ENCODE results near the gene CABP4. TPM values are rescaled to one million over a fixed set of nuclear protein-coding genes. Genes with fewer than 3 reads are reported as not detected.

The CABP4 gene
- total and polyA plus RNA-seq, 2 donors (not counting 3 experiments of a cell fraction or from before 2014, with no cell fraction given) = 2.4 to 5.0 TPM

DNA sequence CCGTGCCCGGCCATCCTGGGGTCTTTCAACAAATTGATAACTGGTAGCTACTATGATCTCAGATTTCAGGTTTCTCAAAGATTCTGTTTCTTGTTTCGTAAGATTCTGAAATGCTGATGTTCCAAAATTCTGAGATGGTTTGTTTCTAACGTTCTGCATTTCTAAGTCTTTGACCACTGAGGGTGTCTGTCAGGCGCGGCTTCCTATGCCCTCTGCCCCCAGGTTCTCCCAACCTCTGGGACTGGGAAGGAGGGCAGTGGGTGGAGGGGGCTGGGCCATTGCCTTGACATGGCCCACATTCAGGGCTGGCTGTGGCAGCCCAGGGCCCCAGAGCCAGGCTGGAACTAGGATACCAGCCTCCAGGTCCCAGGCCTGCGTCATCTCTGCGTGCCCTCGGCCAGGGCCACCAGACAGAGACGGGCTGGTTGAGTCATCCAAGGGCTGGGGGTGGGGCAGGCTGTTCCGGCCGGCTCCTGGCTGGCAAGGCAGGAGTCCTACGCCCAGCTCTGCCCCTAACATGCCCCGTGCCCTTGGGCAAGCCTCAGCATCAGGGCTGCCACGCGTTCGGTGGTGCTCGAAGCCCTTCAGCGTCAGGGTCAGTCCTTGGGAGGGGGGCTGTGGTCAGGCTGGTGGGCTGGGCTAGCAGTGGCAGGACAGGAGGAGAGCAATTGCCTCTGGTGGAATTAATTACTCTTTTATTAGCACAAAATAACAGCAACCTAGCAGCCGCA is 8.7 kb downstream of the CABP4 start:
- Histone ChIP-seq H3K9ac (replicated peaks; ENCODE audit: extremely low read depth, insufficient read depth, low read length) (no peak overlapping the region), H3K36me3 (ENCODE audit: control insufficient read depth in 2 of 2, extremely low read depth in 1 of 2, insufficient read depth in 2 of 2, low read length in 2 of 2) (no peaks in the 10 kb centered on the region), H4K20me1 (replicated peaks; ENCODE audit: control insufficient read depth, extremely low read depth, insufficient read depth, low read length) (no peaks in the 10 kb centered on the region), H3K4me3 (replicated peaks in 1 of 3; ENCODE audit: insufficient read depth in 1 of 3, low read depth in 1 of 3, low read length in 3 of 3) (peak overlapping the region in 2 of 3 experiments; percentile 31 to 64), H3K27ac (ENCODE audit: insufficient read depth, low read depth, low read length) (peak overlapping the region; percentile 44), H3K27me3 (ENCODE audit: control insufficient read depth in 2 of 2, insufficient read depth in 2 of 2, low read length in 2 of 2) (no peaks in the 10 kb centered on the region), H3K4me1 (ENCODE audit: control insufficient read depth, extremely low read depth, insufficient read depth, low read length) (peaks cover 16% of the 10 kb centered on the region), H3K9me3 (replicated peaks; ENCODE audit: control insufficient read depth, insufficient read depth, low read length) (no peaks in the 10 kb centered on the region), H2AFZ (ENCODE audit: low read depth, low read length) (peak overlapping the region; percentile 79), H3K4me2 (ENCODE audit: insufficient read depth, low read length) (peak overlapping the region; percentile 26), H3K9me1 (replicated peaks; ENCODE audit: control insufficient read depth, extremely low read depth, insufficient read depth, low read length) (no peaks in the 10 kb centered on the region), H3K79me2 (ENCODE audit: control insufficient read depth, insufficient read depth, low read length) (no peaks in the 10 kb centered on the region)
- BruUV-seq (replicated peaks) = TSS peak; percentile 16
- FAIRE-seq (peak; percentile 63), DNase-seq (ENCODE audit: low read depth, low spot score) (no peak)
- TF ChIP-seq FOS (IDR thresholded peaks at IDR 0.05; ENCODE audit: borderline replicate concordance, insufficient read depth, low read length) = peak; percentile 16
- no peak for TF ChIP-seq EZH2 (IDR thresholded peaks at IDR 0.05; ENCODE audit: borderline replicate concordance, low read depth, low read length, severe bottlenecking)
- POLR2A ChIA-PET = interaction anchor here (1.1 kb wide), 1 partner anchor 14 kb away, joined by 3 read pairs; no protein-coding TSS in a partner anchor
- dilution Hi-C loops (cut with MboI; ENCODE audit: extremely low pct_ligation_motif_present, low sequenced_read_pairs) (no loop called here), intact Hi-C loops (cut with micrococcal nuclease) (loop anchor here (1.0 to 2.0 kb wide), 2 partner anchors 21 to 43 kb away; partner anchors contain the start of gene CORO1B)
- CTCF ChIA-PET = interaction anchor here (1.0 kb wide), 1 partner anchor 17 kb away, joined by 3 read pairs; no protein-coding TSS in a partner anchor

DNA sequence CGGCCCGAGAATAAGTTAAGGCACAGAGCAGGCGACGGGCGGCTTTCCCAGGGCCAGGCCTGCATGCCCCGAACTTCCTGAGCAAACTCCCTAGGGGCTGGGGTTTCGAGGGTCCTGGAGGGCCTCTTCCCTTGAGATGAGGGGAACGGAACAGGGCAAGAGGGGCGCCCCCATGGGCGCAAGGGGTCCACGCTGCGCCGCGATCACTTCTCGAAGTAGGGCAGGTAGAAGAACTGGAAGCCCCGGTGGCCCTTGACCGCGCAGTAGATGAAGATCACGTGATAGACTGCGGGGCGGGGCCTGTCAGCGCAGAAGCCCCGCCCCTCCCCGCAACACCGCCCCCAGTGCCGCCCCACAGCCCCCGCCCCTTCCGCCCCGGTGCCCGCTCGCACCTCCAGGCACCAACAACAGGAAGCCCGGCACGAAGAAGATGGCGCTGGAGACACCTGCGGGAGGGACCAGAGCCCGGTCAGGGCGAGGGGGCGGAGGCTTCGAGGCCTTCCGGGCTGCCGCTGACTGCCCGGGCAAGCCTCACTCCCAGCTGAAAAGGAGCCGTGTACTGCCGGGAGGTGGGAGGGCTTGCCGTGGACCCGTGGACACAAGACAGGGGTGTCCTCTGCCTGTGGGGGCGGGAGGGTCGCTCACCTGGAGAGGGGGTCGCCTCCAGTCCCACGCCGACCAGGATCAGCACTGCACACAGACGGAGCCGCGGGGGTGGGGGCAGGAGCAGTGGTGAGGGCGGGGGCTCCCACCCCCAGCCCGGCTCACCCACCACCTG is 9.4 kb downstream of the CABP4 start:
- Histone ChIP-seq H2AFZ (ENCODE audit: low read depth, low read length) (peak overlapping the region; percentile 82), H3K36me3 (ENCODE audit: control insufficient read depth in 2 of 2, extremely low read depth in 1 of 2, insufficient read depth in 2 of 2, low read length in 2 of 2) (no peaks in the 10 kb centered on the region), H3K27me3 (ENCODE audit: control insufficient read depth in 2 of 2, insufficient read depth in 2 of 2, low read length in 2 of 2) (no peaks in the 10 kb centered on the region), H3K9ac (replicated peaks; ENCODE audit: extremely low read depth, insufficient read depth, low read length) (peak overlapping the region; percentile 12), H3K4me3 (replicated peaks in 1 of 3; ENCODE audit: insufficient read depth in 1 of 3, low read depth in 1 of 3, low read length in 3 of 3) (peak overlapping the region; percentile 31 to 64 (median 41)), H3K9me1 (replicated peaks; ENCODE audit: control insufficient read depth, extremely low read depth, insufficient read depth, low read length) (no peaks in the 10 kb centered on the region), H4K20me1 (replicated peaks; ENCODE audit: control insufficient read depth, extremely low read depth, insufficient read depth, low read length) (no peaks in the 10 kb centered on the region), H3K79me2 (ENCODE audit: control insufficient read depth, insufficient read depth, low read length) (no peaks in the 10 kb centered on the region), H3K4me1 (ENCODE audit: control insufficient read depth, extremely low read depth, insufficient read depth, low read length) (peaks cover 19% of the 10 kb centered on the region), H3K9me3 (replicated peaks; ENCODE audit: control insufficient read depth, insufficient read depth, low read length) (no peaks in the 10 kb centered on the region), H3K27ac (ENCODE audit: insufficient read depth, low read depth, low read length) (peak overlapping the region; percentile 44), H3K4me2 (ENCODE audit: insufficient read depth, low read length) (peak overlapping the region; percentile 68)
- intact Hi-C loops (cut with micrococcal nuclease) = loop anchor here (1.0 to 5.0 kb wide), 3 partner anchors 21 to 98 kb away; partner anchors contain the start of gene CORO1B
- DNase-seq (ENCODE audit: low read depth, low spot score) = peak; percentile 74
- dilution Hi-C loops (cut with MboI; ENCODE audit: extremely low pct_ligation_motif_present, low sequenced_read_pairs) = no loop called here
- ChIA-PET POLR2A (no interaction called here), CTCF (interaction anchor here (0.8 kb wide), 1 partner anchor 63 kb away, joined by 4 read pairs; the partner anchor contains the start of gene PPP1CA)
- TSS peak; percentile 71 for BruUV-seq (replicated peaks)
- TF ChIP-seq POLR2A (IDR thresholded peaks at IDR 0.05; ENCODE audit: low read depth, low read length) (peak; percentile 76), GATA2 (IDR thresholded peaks at IDR 0.05; ENCODE audit: insufficient read depth, insufficient read length, low read depth, low read length) (no peak), POLR2AphosphoS5 (IDR thresholded peaks at IDR 0.05; ENCODE audit: insufficient read depth, low read depth, low read length) (peak; percentile 87), MYC (IDR thresholded peaks at IDR 0.05; ENCODE audit: low read depth, low read length) (no peak)
- TF ChIP-seq, protein P1, sequence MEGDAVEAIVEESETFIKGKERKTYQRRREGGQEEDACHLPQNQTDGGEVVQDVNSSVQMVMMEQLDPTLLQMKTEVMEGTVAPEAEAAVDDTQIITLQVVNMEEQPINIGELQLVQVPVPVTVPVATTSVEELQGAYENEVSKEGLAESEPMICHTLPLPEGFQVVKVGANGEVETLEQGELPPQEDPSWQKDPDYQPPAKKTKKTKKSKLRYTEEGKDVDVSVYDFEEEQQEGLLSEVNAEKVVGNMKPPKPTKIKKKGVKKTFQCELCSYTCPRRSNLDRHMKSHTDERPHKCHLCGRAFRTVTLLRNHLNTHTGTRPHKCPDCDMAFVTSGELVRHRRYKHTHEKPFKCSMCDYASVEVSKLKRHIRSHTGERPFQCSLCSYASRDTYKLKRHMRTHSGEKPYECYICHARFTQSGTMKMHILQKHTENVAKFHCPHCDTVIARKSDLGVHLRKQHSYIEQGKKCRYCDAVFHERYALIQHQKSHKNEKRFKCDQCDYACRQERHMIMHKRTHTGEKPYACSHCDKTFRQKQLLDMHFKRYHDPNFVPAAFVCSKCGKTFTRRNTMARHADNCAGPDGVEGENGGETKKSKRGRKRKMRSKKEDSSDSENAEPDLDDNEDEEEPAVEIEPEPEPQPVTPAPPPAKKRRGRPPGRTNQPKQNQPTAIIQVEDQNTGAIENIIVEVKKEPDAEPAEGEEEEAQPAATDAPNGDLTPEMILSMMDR (IDR thresholded peaks at IDR 0.05; ENCODE audit: extremely low read depth in 1 of 2, insufficient read depth in 1 of 2, low read depth in 1 of 2, low read length in 2 of 2) = no peak
- peak; percentile 78 for FAIRE-seq
